HG03558 (cell line): ENCODE measurements around the gene ARF4.
"Not testable (repeated sequence)": the region's sequence is repeated elsewhere in the genome, so short reads cannot be mapped to it uniquely, and the experiment has no call there.

Experiments
- ATAC-seq: cut with Tn5 transposase; IDR thresholded peaks from one replicate; pipeline ENCODE4 v1.9.1; 2021; ENCODE audit warnings: moderate number of reproducible peaks; ENCODE audit not compliant: unreplicated experiment; ENCODE audit errors: extremely low read depth

Gene ARF4

GRCh38 chr3:57597127-57597923 lies at the start of gene ARF4:
Gene ARF4 (minus strand): TSS chr3:57597344. CDS start chr3:57597140, 204 bp downstream.
- peak; percentile 91 for ATAC-seq

- ATAC-seq, result no peak
These were observed 49.6 kb upstream of the ARF4 start for GRCh38 chr3:57646723-57647122.

- ATAC-seq, result no peak
These were observed 47.6 kb upstream of the ARF4 start for GRCh38 chr3:57644740-57645139.

GRCh38 chr3:57637391-57637790 lies 40.2 kb upstream of the ARF4 start:
- ATAC-seq, result no peak

- not testable (repeated sequence) for ATAC-seq
These were observed 37.1 kb upstream of the ARF4 start for GRCh38 chr3:57634259-57634658.

GRCh38 chr3:57627976-57628375 lies 30.8 kb upstream of the ARF4 start:
- no peak for ATAC-seq

- no peak for ATAC-seq
These were observed 27.7 kb upstream of the ARF4 start for GRCh38 chr3:57624801-57625200.

GRCh38 chr3:57622362-57622761 lies 25.2 kb upstream of the ARF4 start:
- ATAC-seq, result no peak

- no peak for ATAC-seq
These were observed 20.6 kb upstream of the ARF4 start for GRCh38 chr3:57617739-57618138.

- ATAC-seq, result no peak
These were observed 19.1 kb upstream of the ARF4 start for GRCh38 chr3:57616233-57616632.

GRCh38 chr3:57611870-57612269 lies 14.7 kb upstream of the ARF4 start:
- not testable (repeated sequence) for ATAC-seq

GRCh38 chr3:57605683-57606082 lies 8.5 kb upstream of the ARF4 start:
- no peak for ATAC-seq

- no peak for ATAC-seq
These were observed 7.8 kb upstream of the ARF4 start for GRCh38 chr3:57604971-57605370.

- ATAC-seq, result no peak
These were observed 3.1 kb upstream of the ARF4 start for GRCh38 chr3:57600195-57600594.

GRCh38 chr3:57598765-57599360 lies 1.7 kb upstream of the ARF4 start:
- ATAC-seq, result no peak

- ATAC-seq, result no peak
These were observed 533 bp downstream of the ARF4 start for GRCh38 chr3:57596495-57597126.

- no peak for ATAC-seq
These were observed 2.6 kb downstream of the ARF4 start for GRCh38 chr3:57594576-57594975.

- no peak for ATAC-seq
These were observed 3.0 kb downstream of the ARF4 start for GRCh38 chr3:57594144-57594543.

GRCh38 chr3:57592306-57592705 lies 4.8 kb downstream of the ARF4 start:
- ATAC-seq, result no peak

- no peak for ATAC-seq
These were observed 9.2 kb downstream of the ARF4 start for GRCh38 chr3:57587905-57588304.

- no peak for ATAC-seq
These were observed 10.4 kb downstream of the ARF4 start for GRCh38 chr3:57586778-57587177.
